GM12875 (cell line): ENCODE results near the gene TAF9.

Source experiments
- H3K4me3 ChIP-seq: one replicate; pipeline ENCODE4 v1.5.1; 2011; ENCODE audit warnings: low read depth, low read length, control low read depth
- TF ChIP-seq, protein P1 (sequence below): IDR thresholded peaks from 2 replicates; pipeline ENCODE4 v1.5.1; 2011; ENCODE audit warnings: low read depth, mild to moderate bottlenecking, control low read depth, inconsistent platforms, low read length, moderate library complexity, borderline replicate concordance; ENCODE audit not compliant: insufficient read depth

The TAF9 gene

DNA sequence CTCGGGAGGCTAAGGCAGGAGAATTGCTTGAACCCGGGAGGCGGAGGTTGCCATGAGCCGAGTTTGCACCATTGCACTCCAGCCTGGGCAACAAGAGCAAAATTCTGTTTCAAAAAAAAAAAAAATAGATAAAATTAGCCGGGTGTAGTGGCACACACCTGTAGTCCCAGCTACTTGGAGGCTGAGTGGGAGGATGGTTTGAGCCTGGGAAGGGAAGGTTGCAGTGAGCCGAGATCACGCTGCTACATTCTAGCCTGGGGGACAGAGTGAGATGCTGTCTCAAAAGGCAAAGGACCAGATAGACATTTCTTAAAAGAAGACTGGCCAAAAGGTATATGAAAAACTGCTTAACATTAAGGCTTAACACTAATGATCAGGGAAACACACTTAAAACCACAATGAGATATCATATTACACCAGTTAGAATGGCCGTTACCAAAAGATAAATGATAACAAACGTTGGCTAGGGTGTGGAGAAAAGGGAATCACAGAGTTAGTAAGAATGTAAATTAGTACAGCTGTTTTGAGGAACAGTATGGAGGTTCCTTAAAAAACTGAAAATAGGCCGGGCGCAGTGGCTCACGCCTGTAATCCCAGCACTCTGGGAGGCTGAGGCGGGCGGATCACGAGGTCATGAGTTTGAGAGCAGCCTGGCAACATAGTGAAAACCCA, 35.5 kb upstream of the TAF9 start:
- TF ChIP-seq, protein P1, sequence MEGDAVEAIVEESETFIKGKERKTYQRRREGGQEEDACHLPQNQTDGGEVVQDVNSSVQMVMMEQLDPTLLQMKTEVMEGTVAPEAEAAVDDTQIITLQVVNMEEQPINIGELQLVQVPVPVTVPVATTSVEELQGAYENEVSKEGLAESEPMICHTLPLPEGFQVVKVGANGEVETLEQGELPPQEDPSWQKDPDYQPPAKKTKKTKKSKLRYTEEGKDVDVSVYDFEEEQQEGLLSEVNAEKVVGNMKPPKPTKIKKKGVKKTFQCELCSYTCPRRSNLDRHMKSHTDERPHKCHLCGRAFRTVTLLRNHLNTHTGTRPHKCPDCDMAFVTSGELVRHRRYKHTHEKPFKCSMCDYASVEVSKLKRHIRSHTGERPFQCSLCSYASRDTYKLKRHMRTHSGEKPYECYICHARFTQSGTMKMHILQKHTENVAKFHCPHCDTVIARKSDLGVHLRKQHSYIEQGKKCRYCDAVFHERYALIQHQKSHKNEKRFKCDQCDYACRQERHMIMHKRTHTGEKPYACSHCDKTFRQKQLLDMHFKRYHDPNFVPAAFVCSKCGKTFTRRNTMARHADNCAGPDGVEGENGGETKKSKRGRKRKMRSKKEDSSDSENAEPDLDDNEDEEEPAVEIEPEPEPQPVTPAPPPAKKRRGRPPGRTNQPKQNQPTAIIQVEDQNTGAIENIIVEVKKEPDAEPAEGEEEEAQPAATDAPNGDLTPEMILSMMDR = no peak
- H3K4me3 ChIP-seq = no peak overlapping the region

DNA sequence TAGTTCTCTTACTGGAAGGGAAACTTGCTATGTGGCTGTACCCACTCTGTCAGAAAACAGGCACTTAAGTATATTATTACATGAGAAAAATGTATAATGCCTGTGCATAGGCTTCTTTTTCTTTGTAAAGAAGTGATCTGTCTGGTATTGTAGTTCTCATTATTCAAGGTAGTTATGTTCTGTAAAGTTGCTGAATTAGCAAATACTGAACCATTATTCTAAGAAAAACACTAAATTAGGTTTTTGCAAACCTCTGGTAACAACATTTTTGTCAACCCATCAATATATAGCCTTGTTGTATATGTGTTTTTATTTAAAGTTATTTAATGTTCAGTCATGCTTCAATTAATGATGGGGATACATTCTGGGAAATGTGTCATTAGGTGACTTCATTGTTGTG, 9.1 kb upstream of the TAF9 start:
- H3K4me3 ChIP-seq = no peak overlapping the region
- TF ChIP-seq, protein P1 = no peak

DNA sequence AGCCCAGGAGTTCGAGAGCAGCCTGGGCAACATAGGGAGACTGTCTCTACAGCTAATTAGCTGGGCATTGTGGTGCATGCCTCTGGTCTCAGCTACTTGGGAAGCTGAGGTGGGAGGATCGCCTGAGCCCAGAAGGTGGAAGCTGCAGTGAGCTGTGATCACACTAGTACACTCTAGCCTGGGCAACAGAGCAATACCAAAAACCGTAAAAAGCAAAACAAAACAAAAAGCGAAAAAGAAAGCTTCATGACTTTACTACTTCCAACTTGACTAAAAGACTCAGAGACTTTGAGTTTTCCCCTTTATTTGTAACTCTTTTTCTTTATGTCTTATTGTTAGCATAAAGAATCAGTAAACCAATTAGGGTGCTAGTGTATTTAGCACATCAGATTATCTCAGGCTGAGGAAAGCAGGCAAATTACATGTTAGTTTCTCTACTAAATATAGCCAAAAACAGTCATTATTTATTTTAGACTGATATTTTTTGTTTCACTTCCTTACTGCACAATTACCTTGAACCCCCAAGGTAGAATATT, 5.7 kb upstream of the TAF9 start:
- TF ChIP-seq, protein P1 = no peak
- H3K4me3 ChIP-seq = peak overlapping the region; percentile 33

DNA sequence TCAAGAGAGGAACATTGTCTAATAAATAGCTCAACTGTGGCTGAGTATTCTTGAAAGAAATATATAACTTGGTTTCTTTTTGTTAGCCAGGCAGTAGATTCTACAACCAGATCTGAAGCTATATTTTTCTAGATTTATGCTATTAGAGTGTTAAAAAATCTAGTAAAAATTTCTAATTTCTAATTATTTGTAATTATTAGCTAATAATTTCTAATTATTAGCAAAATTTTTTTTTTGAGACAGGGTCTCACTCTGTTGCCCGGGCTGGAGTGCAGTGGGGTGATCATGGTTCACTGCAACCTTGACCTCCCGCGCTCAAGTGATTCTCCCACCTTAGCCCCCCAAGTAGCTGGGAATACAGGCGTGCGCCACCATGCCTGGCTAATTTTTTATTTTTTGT, 3.1 kb upstream of the TAF9 start:
- TF ChIP-seq, protein P1 = no peak
- no peak overlapping the region for H3K4me3 ChIP-seq

DNA sequence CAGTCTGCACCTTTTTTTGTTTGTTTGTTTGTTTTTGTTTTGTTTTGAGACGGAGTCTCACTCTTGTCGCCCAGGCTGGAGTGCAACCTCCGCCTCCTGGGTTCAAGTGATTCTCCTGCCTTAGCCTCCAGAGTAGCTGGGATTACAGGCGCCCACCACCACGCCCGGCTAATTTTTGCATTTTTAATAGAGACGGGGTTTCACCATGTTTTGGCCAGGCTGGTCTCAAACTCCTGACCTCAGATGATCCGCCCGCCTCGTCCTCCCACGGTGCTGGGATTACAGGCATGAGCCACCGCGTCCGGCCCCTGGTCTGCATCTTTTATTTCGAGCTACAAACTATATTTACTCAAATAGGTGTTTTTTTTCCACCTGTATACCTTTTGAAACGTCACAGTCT, 1.0 kb upstream of the TAF9 start:
- peak overlapping the region; percentile 78 for H3K4me3 ChIP-seq

DNA sequence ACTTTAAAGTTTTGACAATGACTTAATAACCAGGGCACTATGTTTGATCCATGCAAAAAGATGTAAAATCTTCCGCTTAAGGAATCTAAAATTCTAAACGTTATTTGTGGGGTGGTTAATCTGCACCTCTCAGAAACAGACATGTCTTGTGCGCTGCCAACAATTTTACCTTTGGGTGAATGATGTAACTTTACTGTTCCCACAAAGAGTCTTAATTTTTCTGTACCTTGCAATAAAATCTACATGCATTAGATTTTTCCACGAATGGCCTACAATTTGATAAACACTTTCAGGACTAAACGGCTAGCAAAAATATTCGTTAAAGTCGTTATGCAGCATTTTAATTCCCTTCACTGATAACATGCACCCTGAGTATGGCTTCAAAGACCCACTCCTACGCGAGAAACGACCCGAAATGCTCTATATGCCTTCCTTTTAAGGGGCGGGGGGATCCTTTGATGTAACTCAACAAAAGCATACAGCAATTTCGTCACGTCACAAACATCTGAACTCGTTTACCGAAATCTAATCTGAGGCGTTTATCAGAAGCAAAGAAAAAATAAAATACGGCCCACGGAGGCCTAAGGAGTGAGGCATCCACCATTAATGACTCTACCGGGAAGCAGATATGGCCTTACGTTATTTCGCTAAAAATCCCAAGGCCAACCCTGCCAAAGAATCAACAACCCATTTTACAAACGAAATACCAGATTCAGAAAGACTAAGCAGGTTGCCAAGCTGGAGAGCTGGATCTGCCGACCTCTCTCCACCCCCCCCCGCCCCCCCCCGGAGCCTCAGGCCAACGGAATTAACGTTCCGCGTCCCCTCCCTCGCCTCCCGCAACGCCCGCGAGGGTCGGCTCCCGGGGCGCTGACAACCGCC, 621 bp downstream of the TAF9 start:
- H3K4me3 ChIP-seq = peak overlapping the region; percentile 78
- TF ChIP-seq, protein P1 = no peak

DNA sequence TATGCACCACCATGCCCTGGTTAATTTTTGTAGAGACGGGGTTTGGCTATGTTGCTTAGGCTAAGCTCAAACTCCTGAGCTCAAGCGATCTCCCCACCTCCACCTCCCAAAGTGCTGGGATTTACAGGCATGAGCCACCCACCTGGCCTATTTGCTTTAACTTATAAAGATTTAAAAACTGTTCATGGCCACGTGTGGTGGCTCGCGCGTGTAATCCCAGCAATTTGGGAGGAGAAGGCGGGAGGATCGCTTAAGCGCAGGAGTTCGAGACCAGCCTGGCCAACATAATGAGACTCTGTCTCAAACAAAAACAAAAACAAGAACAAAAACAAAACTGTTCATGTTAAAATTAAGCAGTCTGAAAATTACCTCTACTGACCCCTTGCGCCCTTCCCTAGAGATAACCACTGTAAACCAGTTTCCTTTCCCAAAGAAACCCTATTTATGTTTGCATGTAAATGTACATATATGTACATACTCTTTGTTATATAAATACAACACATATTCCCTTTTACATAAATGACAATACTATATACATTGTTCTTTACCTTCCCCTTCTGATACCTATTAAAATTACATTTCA, 1.5 kb downstream of the TAF9 start:
- no peak overlapping the region for H3K4me3 ChIP-seq

More for the DNA sequence above, 1.5 kb downstream of the TAF9 start:
- TF ChIP-seq, protein P1 = peak; percentile 27; the same call in 1 of the 2 replicates
